Central memory CD4-positive, alpha-beta T cell (primary cell): ENCODE measurements around the gene RXRA.

Source experiments
- DNase-seq: peaks from one replicate; pipeline ENCODE4 v3.0.0; 2022
- total RNA-seq, 3 experiments: gene quantifications; one replicate each; lab custom pipeline; 2026; lab: John Stamatoyannopoulos, UW

The RXRA gene
- 4.2 to 29.7 (median 19.1) reads per million in 3 experiments for total RNA-seq

GRCh38 chr9:134325813-134326723 lies at the start of gene RXRA:
RXRA (plus strand) TSS chr9:134326455; CDS start chr9:134326632, 177 bp downstream.
- peak; percentile 61 for DNase-seq

GRCh38 chr9:134278286-134278685 lies 48.0 kb upstream of the RXRA start:
- no peak for DNase-seq

- no peak for DNase-seq
Observed at GRCh38 chr9:134278974-134279640, 47.1 kb upstream of the RXRA start.

GRCh38 chr9:134282138-134282650 lies 44.1 kb upstream of the RXRA start:
- DNase-seq: no peak

- no peak for DNase-seq
Observed at GRCh38 chr9:134283111-134283515, 43.1 kb upstream of the RXRA start.

- no peak for DNase-seq
Observed at GRCh38 chr9:134283692-134284265, 42.5 kb upstream of the RXRA start.

GRCh38 chr9:134284273-134284672 lies 42.0 kb upstream of the RXRA start:
- no peak for DNase-seq

- no peak for DNase-seq
Observed at GRCh38 chr9:134284741-134285140, 41.5 kb upstream of the RXRA start.

- DNase-seq: no peak
Observed at GRCh38 chr9:134285215-134285845, 40.9 kb upstream of the RXRA start.

GRCh38 chr9:134286471-134287245 lies 39.6 kb upstream of the RXRA start:
- DNase-seq: no peak

- no peak for DNase-seq
Observed at GRCh38 chr9:134287591-134288491, 38.4 kb upstream of the RXRA start.

- DNase-seq: no peak
Observed at GRCh38 chr9:134288746-134289145, 37.5 kb upstream of the RXRA start.

- DNase-seq: no peak
Observed at GRCh38 chr9:134289241-134289875, 36.9 kb upstream of the RXRA start.

- DNase-seq: no peak
Observed at GRCh38 chr9:134290603-134291451, 35.4 kb upstream of the RXRA start.

- no peak for DNase-seq
Observed at GRCh38 chr9:134291452-134291881, 34.8 kb upstream of the RXRA start.

- DNase-seq: no peak
Observed at GRCh38 chr9:134291961-134292871, 34.0 kb upstream of the RXRA start.

GRCh38 chr9:134293031-134293521 lies 33.2 kb upstream of the RXRA start:
- no peak for DNase-seq

- DNase-seq: no peak
Observed at GRCh38 chr9:134293611-134294152, 32.6 kb upstream of the RXRA start.
